DND-41 (cell line): ENCODE results near the gene AATF.

Experiments used
- ATAC-seq: fragments of 200-7000 bp; cut with Tn5 transposase; 3 replicates; pipeline ENCODE4 v1.9.1; 2021; ENCODE audit warnings: low read depth; ENCODE audit not compliant: insufficient read depth
- DNase-seq: peaks from one replicate; pipeline ENCODE4 v3.0.0-alpha.2; 2020
- H2AFZ ChIP-seq: 2 replicates; pipeline ENCODE4 v1.6.0; 2012; ENCODE audit warnings: low read depth, low read length
- H3K27ac ChIP-seq: 2 replicates; pipeline ENCODE4 v1.5.1; 2012; ENCODE audit warnings: low read length, inconsistent platforms
- H3K27me3 ChIP-seq: fragments of 200-600 bp; sonication (generic); 2 replicates; pipeline ENCODE4 v1.6.0; 2012; ENCODE audit warnings: low read length, mild to moderate bottlenecking, inconsistent platforms; ENCODE audit not compliant: insufficient read depth, poor library complexity
- H3K36me3 ChIP-seq: 2 replicates; pipeline ENCODE4 v1.5.1; 2012; ENCODE audit warnings: low read length, inconsistent platforms; ENCODE audit not compliant: insufficient read depth
- H3K4me1 ChIP-seq: 2 replicates; pipeline ENCODE4 v1.5.1; 2012; ENCODE audit warnings: mild to moderate bottlenecking, low read length; ENCODE audit not compliant: insufficient read depth
- H3K4me2 ChIP-seq: 2 replicates; pipeline ENCODE4 v1.6.0; 2012; ENCODE audit warnings: mild to moderate bottlenecking, moderate library complexity, low read length, inconsistent platforms; ENCODE audit not compliant: insufficient read depth
- H3K4me3 ChIP-seq, 2 experiments: fragments of 200-600 bp in 1 of 2; shearing (Covaris generic) in 1 of 2; 2 replicates each; pipeline ENCODE4 v1.5.1; 2012 to 2016; ENCODE audit warnings: inconsistent platforms in 2 of 2, low read length in 2 of 2, mild to moderate bottlenecking in 2 of 2, low read depth in 1 of 2, moderate library complexity in 1 of 2
- H3K79me2 ChIP-seq: 2 replicates; pipeline ENCODE4 v1.6.0; 2012; ENCODE audit warnings: low read length, inconsistent platforms; ENCODE audit not compliant: insufficient read depth
- H3K9ac ChIP-seq: 2 replicates; pipeline ENCODE4 v1.6.0; 2012; ENCODE audit warnings: low read depth, mild to moderate bottlenecking, inconsistent platforms, low read length, moderate library complexity
- H3K9me3 ChIP-seq: 2 replicates; pipeline ENCODE4 v1.5.1; 2012; ENCODE audit warnings: low read length, moderate library complexity, mild to moderate bottlenecking, inconsistent platforms; ENCODE audit not compliant: insufficient read depth, severe bottlenecking
- H4K20me1 ChIP-seq: 2 replicates; pipeline ENCODE4 v1.6.0; 2012; ENCODE audit warnings: low read length; ENCODE audit not compliant: insufficient read depth
- EZH2 ChIP-seq: IDR thresholded peaks from 3 replicates; pipeline ENCODE4 v1.6.1; 2012; ENCODE audit warnings: borderline replicate concordance, low read depth, mild to moderate bottlenecking, moderate library complexity, low read length, inconsistent platforms; ENCODE audit not compliant: severe bottlenecking
- TF ChIP-seq, protein P1 (sequence below): IDR thresholded peaks from 2 replicates; pipeline ENCODE4 v1.5.1; 2012; ENCODE audit warnings: borderline replicate concordance, low read length, moderate library complexity, mild to moderate bottlenecking; ENCODE audit not compliant: poor library complexity, severe bottlenecking; ENCODE audit errors: extremely low read depth

Gene AATF

DNA sequence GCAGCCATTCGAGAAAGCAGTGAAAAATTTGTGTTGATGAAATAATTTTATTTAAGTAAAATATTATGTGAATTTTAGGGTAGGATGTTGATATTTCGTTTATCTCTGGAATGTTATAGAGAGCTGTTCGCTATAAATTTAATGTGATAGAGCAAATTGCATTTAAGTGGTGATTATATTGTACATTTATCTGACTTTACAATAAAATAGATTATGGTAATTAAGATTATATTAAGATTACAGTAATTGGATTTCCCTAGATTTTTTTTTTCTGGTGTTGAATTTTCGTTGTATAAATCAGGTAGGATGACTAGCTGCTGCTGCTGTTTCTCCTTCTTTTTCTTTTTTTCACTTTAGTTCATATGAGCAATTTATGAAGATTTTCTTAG is 71.0 kb downstream of the AATF start:
- no peak for TF ChIP-seq EZH2
- TF ChIP-seq, protein P1, sequence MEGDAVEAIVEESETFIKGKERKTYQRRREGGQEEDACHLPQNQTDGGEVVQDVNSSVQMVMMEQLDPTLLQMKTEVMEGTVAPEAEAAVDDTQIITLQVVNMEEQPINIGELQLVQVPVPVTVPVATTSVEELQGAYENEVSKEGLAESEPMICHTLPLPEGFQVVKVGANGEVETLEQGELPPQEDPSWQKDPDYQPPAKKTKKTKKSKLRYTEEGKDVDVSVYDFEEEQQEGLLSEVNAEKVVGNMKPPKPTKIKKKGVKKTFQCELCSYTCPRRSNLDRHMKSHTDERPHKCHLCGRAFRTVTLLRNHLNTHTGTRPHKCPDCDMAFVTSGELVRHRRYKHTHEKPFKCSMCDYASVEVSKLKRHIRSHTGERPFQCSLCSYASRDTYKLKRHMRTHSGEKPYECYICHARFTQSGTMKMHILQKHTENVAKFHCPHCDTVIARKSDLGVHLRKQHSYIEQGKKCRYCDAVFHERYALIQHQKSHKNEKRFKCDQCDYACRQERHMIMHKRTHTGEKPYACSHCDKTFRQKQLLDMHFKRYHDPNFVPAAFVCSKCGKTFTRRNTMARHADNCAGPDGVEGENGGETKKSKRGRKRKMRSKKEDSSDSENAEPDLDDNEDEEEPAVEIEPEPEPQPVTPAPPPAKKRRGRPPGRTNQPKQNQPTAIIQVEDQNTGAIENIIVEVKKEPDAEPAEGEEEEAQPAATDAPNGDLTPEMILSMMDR: no peak
- DNase-seq (no peak), ATAC-seq (no peak)
- Histone ChIP-seq H3K9me3 (no peaks in the 10 kb centered on the region), H3K4me3 (no peak overlapping the region), H3K79me2 (peaks cover 19% of the 10 kb centered on the region), H3K4me2 (no peak overlapping the region), H3K27me3 (no peaks in the 10 kb centered on the region), H3K4me1 (no peaks in the 10 kb centered on the region), H2AFZ (no peak overlapping the region), H4K20me1 (peaks cover 5% of the 10 kb centered on the region), H3K27ac (no peak overlapping the region), H3K9ac (no peak overlapping the region), H3K36me3 (peaks cover 52% of the 10 kb centered on the region)

DNA sequence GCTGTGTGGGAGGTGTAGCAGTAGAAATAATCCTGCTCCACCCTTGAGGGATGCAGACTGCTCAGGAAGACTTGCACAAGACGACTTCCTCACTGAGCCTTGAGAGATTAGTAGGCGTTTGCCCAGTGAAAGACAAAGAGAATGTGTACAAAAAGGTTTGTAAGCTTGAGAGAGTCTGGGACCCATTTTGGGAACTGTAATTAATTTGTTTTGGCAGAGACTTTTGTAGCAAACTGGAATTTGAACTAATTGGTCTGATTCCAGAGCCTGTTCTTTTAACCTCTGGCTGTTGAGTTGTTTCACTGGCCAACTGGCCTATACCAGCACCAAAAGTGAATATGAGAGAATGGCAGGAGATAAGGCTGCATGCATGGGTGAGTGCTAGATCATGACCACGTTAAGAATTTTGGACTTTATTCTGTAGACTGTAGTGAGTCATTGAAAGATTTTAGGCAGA is 75.5 kb downstream of the AATF start:
- no peaks in the 10 kb centered on the region for H3K9me3 ChIP-seq
- no peak overlapping the region for H2AFZ ChIP-seq
- no peaks in the 10 kb centered on the region for H3K27me3 ChIP-seq
- no peak for ATAC-seq
- no peaks in the 10 kb centered on the region for H3K4me1 ChIP-seq
- no peak for DNase-seq
- TF ChIP-seq EZH2: no peak
- TF ChIP-seq, protein P1: no peak
- no peak overlapping the region for H3K27ac ChIP-seq
- H3K4me3 ChIP-seq: no peak overlapping the region
- H3K9ac ChIP-seq: no peak overlapping the region
- H4K20me1 ChIP-seq: no peaks in the 10 kb centered on the region; the same call in 1 of the 2 replicates
- no peaks in the 10 kb centered on the region for H3K79me2 ChIP-seq
- H3K4me2 ChIP-seq: no peak overlapping the region
- H3K36me3 ChIP-seq: peaks cover 41% of the 10 kb centered on the region

DNA sequence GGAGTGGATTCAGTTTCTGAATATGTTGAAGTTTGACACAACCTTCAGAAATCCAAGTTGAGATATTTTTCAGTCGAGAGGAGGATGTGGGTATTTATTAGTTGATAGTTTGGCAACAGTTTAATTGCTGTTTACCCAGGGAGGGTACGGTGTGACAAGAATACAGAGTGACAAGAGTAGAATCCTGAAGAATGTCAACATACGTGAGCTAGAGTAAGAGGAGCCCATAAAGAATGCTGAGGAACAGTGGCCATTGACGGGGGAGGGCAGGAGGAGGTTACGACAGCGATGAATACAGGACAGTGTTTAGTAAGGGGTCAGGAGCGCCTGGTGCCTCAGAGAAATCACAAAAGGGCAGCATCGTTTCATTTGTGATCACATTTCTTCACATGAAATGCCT is 76.5 kb downstream of the AATF start:
- Histone ChIP-seq H2AFZ (no peak overlapping the region), H3K79me2 (no peaks in the 10 kb centered on the region), H3K27ac (no peak overlapping the region), H4K20me1 (no peaks in the 10 kb centered on the region; the same call in 1 of the 2 replicates), H3K36me3 (peaks cover 38% of the 10 kb centered on the region), H3K4me1 (no peaks in the 10 kb centered on the region), H3K9ac (no peak overlapping the region), H3K4me3 (no peak overlapping the region), H3K27me3 (no peaks in the 10 kb centered on the region), H3K9me3 (no peaks in the 10 kb centered on the region), H3K4me2 (no peak overlapping the region)
- ATAC-seq (no peak), DNase-seq (no peak)
- TF ChIP-seq EZH2: no peak
- TF ChIP-seq, protein P1: no peak

DNA sequence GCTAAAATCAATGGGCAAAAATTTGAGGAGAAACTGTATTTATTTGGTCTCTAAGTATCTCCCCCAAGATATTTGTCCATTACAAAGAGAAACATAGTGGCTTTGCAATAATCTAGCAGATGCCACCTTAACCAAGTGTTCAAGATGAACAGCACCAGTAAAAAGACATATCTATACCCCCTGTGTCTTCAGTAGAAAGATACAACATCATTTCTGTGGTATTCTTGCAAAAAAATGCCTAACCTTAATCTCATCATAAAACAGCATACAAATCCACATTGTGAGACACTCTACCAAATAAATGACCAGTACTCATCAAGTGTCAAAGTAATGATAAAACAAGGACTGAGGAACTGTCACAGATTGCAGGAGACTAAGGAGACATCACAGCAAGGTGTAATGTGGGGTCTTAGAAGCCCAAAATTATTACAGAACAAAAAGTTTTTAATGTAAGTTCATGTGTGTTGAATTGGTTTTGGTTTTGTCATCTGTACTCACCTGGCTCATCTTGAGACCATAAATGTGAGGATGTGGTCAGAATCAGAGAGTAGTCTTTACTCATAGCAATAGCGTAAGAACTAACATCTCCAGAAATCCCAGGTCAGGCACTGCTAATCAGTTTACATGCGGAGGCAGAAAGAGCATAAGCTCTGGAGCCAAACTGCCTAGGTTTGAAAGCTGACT is 77.2 kb downstream of the AATF start:
- H3K36me3 ChIP-seq: peaks cover 39% of the 10 kb centered on the region
- H4K20me1 ChIP-seq: no peaks in the 10 kb centered on the region
- H3K27me3 ChIP-seq: no peaks in the 10 kb centered on the region
- H3K4me2 ChIP-seq: no peak overlapping the region
- no peaks in the 10 kb centered on the region for H3K9me3 ChIP-seq
- H3K27ac ChIP-seq: no peak overlapping the region
- TF ChIP-seq, protein P1: no peak
- no peak for TF ChIP-seq EZH2
- no peak overlapping the region for H3K4me3 ChIP-seq
- DNase-seq (no peak), ATAC-seq (no peak)
- H3K79me2 ChIP-seq: no peaks in the 10 kb centered on the region
- H3K4me1 ChIP-seq: no peaks in the 10 kb centered on the region
- no peak overlapping the region for H2AFZ ChIP-seq
- no peak overlapping the region for H3K9ac ChIP-seq
